Stimulated activated naive CD4-positive, alpha-beta T cell treated with Interleukin-2 at 50 U/mL for 16 hours (primary cell): ENCODE results near the gene CALHM2.
"Not testable (repeated sequence)": the region's sequence is repeated elsewhere in the genome, so short reads cannot be mapped to it uniquely, and the experiment has no call there.

Experiments used
- DNase-seq: peaks from one replicate; lab custom pipeline; 2025; lab: John Stamatoyannopoulos, UW

The CALHM2 gene

DNA sequence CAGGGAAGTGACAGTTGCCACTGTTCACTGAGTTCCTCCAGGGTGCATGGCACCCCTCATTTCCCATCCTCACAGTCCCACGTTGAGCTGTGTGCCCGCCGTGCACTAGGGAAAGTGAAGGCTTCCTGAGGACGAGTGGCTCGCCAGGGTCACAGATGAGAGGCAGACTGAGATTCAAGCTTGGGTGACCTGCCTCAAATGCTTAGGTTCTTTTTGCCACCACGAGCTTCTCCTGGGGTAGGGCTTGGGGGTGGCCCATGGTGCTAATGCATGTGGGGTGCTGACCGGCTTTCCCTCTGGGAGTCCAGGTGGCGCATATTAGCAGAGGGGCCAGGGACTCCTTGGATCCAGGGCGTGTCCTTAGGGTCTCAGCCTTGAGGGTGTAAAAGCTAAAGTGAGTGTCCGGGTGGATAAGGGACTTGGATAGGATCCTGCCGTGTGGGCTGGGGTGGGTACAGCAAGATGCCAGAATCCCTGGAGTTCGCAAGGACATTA is 1.9 kb downstream of the CALHM2 start:
- DNase-seq = no peak

DNA sequence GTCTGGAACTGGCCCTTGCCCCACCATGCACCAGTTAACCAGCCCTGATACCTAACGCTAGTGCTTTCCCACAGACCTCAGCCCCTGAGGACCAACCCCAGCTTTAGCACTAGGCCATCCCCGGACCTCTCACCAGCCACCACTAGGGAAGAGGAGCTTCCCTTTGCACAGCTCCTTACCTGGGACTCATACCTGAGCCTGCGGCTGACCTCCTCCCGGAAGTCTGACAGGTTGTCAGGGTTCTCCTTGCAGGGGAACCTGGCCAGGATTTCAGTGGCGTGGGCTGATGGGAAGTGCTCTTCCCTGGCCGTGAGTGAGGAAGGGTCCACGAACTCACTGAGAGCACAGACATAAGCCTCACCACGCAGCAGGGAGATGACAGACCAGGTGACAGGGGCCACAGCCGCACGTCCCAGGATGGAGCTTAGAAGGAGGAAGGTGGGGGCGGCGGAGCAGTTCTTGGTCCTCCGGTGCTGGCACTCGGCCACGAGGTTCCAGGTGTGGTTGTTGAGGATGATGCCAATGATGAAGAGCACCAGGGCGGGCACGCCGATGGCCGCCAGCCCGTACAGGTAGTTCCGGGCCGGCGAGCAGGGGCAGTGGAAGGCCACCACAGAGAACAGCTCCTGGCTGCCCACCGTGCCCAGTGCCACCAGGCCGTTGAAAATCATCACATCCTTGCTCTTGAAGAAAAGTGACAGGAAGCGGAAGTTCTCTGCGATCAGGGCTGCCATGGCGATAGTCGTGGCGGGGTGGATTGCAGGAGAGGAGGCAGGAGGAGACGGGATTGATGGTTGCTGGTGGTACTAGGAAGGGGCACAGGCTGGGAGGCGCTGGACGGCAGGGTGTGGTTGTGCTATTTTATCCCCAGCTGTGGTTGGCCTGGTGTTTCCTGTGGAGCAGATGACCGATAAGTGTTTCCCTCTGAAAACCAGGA is 2.7 kb downstream of the CALHM2 start:
- no peak for DNase-seq

DNA sequence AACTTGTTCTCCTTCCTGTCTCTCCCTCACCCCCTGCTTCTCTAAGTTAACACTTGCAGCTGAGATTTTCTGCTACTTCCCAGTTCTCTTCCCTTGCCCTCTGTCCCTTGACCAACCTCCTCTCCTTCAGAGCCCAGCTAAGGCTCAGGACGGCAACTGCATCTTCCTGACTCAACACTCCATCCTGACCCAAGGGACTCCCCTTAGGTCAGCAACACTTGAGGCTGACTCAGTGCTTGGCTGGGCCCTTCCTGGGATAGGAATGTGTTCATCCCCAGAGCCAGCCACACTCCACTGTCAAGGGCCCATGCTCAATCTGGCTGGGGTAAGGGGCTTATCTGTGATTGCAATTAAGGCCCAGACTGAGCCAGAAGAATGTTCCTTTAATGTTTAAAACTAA is 3.4 kb downstream of the CALHM2 start:
- DNase-seq = no peak

DNA sequence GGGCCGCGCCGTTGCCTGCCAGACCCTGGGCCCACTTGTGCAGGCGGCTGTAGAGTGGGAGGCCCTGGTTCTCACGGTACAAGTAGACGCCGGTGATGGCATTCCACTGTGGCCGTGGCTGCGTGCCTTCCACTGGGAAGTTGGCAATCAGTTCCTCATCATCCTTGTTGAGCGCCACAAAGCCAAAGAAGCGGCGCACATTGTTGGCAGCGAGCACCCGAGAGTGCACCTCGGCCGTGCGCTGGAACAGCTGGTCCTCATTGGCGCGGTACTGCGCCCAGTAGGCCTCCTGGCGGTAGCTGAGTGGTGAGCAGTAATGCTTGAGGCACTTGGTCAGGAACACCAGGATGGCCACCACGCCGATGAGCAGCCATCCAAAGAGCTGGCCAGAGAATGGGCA is 5.0 kb downstream of the CALHM2 start:
- no peak for DNase-seq

DNA sequence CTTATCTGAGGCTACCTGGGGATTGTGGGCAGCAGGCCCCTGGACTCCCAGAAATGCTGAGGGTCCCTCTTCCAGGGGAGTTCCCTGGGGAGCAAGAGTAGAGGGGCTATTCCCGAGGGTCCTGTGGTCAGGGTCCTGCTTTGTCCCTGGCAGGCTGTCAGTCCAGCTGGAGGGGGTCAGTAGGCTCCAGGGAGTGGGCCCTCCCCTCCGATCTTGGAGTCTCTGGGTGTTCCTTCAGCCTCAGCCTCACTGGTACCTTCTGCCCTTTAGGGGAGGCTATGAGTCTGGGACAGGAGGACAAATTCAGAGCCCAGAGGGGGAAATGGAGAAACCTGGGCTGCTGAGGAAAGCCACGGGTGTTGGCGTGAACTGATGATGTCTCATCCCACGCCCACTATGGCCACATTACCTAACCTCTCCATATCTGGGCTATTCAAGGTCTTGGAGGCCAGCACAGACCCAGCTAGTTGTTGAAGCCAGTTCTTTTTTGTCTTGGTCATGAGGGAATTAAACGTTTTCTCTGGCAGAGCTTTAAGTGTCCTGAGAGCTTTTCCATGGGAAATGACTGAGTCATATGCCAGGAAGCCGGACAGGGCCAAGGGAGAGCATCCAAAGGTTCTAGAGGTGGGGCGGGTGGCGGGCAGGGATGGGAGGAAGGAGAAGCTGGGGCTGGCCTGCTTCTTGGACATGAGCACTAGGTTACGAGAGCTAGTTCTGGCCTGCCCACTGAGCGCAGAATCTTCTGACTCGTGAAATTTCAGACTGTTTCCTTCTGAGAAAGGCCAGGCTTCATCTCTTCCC is 6.2 kb downstream of the CALHM2 start:
- no peak for DNase-seq

DNA sequence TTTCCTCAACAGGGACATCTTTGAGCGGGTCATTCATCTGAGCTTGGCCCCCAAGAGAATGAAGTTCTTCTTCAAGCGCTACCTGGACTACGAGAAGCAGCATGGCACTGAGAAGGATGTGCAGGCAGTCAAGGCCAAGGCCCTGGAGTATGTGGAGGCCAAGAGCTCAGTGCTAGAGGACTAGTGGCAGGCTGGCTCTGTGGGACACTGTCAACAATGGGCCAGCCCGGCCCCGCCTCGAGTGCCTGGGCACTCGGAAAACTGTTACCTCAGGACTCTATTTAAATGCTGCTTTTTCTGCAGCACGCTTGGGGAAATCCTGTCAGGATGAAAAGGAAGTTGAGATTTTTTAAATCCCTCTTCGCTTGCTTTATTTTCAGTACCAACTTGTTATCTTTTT is 6.8 kb downstream of the CALHM2 start:
- DNase-seq = no peak

DNA sequence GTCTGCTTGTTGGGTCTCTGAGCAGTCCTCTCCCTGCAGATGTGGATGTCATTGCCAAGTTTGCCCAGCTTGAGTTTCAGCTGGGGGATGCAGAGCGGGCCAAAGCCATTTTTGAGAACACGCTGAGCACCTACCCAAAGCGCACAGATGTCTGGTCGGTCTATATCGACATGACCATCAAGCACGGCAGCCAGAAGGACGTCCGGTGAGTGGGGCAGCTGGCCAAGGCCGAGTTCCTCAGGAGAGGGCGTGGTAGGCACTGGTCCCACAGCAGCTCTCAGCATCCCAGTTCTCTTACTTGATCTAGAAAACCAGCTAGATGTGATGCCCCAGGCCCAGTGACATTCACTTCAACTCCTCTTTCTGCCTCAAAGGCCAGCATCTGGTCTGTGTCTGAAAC is 7.7 kb downstream of the CALHM2 start:
- no peak for DNase-seq

DNA sequence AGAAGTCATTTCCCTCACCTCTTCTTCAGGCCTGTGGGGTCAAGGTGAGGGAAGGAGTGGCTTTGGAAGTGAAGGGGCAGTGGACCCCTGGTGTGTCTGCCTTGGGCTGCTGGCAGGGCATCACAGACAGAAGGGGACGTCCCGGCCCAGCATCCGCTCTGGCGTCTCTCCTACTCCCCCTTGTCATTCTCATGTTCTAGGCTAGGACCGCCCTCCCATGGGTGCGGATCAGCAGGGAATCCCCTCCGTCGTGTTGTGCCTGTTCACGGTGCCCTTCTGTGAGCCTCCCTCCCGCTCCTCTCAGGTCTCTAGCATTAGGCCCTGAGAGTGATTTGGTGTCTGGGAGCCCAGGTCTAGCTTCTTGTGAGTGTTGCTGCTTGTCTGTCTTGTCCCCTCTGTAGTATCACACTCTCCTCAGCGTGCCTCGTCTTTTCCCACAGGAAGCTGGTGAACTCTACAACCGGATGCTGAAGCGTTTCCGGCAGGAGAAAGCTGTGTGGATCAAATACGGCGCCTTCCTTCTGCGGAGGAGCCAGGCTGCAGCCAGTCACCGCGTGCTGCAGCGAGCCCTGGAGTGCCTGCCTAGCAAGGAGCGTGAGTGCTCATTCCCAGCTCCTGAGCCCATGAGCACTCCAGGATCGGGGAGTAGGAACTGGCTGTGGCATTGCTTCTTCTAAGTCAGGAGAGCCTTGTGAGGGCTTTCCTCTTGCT is 8.5 kb downstream of the CALHM2 start:
- no peak for DNase-seq

DNA sequence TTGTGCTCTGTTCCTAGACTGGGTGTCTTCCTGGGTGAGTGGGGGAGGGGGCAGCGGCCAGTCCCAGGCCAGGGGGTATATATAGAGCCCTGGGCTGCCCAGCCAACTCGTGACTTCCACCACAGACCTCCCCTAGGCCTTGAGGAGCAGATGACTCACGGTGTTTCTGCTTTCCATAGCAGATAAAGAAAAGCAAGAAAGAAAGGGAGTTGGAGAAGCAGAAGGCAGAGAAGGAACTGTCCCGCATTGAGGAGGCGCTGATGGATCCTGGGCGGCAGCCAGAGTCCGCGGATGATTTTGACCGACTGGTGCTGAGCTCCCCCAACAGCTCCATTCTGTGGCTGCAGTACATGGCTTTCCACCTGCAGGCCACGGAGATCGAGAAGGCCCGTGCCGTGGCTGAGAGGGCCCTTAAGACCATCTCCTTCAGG is 10.1 kb downstream of the CALHM2 start:
- DNase-seq = no peak

DNA sequence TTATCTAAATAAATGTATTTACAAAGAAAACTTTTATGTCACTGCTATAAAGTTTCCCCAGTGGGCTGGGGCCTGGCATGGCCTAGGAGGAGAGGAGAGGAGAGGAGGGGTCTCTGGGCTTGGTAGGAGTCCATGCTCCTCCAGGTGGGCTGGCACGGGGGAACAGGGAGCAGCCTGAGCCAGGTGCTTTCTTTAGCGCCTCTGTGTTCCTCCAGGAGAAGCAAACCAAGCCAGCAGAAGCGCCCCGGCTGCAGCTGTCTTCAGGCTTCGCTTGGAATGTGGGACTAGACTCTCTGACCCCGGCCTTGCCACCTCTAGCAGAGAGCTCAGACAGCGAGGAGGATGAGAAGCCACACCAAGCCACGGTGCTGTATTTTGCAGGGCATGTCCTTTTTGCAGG is 10.6 kb downstream of the CALHM2 start:
- DNase-seq = no peak

DNA sequence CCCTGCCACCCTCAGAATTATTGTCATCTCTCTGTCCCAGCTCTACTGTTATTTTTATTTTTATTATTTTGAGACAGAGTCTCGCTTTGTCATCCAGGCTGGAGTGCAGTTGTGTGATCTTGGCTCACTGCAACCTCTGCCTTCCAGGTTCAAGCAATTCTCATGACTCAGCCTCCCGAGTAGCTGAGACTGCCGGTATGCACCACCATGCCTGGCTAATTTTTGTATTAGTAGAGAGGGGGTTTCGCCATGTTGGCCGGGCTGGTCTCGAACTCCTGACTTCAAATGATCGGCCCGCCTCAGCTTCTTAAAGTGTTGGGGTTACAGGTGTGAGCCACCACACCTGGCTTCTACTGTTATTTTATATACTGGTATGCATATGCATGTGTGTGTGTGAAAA is 11.0 kb downstream of the CALHM2 start:
- no peak for DNase-seq

DNA sequence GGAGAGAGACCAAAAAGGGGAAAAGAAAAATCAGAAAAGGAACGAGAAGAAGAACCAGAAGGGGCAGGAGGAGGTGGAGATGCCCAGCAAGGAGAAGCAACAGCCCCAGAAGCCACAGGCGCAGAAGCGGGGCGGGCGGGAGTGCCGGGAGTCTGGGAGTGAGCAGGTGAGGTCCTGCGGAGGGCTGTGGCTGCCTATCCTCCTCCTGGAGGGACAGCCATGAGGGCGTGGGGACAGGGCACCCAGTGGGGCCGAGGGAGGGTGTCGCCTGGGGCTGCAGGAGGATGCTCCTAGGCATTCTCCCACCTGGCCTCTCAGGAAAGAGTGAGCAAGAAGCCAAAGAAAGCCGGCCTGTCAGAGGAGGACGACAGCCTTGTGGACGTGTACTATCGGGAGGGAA is 11.8 kb downstream of the CALHM2 start:
- DNase-seq = no peak

DNA sequence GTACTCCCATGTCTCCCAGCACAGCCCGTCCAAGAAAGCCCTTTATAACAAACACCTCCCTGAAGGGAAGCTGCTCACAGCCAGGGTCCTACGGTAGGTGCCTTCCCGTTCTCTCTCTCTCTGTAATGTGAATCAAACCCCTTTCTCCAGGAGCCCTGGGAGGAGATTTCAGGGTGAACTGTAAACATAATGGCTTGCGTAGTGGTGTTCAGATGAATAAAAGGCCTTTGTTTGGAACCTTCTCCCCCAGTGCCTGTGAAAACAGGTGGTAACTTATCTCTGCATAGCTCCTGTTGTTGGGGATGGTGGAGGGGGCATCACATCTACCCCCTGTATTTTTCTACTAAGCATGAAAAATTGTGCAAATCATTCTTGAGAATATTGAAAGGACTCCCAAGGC is 12.4 kb downstream of the CALHM2 start:
- DNase-seq = no peak

DNA sequence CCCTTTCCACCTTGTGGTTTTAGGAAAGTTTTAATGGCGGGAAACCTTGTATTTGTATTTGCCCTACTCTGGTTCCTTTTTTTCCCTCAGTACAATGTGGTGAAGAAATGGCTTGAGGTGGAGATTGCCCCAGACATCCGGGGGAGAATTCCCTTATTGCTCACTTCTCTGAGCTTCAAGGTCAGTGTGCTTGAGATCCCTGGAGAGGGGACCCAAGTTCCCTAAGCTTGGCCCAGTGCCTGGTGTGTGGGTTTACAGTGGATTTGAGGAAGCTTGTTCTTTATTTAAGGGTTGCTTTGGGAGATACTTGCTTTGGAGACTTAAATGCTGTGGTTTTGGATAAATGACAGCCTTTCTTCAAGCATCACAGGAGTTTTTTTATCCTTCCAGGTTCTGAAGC is 18.3 kb downstream of the CALHM2 start:
- DNase-seq = no peak

DNA sequence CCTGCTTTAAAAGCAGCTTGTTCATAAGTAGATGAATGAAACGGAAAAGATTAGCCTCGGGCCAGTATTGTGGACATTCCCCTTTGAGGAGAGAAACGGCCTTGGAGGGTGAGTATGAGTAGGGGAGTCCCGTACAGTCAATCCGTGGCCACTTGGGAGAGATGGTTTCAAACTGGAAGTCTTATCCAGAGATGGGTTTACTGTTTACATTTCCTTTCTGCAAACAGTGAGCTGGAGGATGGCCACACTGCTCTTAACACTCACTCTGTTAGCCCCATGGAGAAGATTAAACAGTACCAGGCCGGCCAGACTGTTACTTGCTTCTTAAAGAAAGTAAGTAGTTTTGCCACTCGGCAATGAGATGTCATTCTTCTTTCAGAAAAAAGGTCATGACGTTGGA is 20.3 kb downstream of the CALHM2 start:
- DNase-seq = no peak

DNA sequence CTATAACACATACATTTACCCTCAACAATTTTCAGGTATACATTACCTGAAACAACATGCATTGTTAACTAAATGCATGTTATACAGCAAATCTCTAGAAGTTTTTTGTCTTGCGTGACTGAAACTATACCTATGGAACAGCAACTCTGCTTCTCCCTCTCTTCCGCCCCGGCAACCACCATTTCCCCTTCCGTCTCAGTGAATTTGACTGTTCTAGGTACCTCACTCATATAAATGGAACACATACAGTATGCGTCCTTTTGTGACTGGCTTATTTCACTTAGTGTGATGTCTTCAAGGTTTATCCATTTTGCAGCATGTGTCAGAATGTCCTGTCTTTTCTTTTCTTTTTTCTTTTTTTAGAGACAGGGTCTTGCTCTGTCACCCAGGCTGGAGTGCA is 22.5 kb downstream of the CALHM2 start:
- no peak for DNase-seq

DNA sequence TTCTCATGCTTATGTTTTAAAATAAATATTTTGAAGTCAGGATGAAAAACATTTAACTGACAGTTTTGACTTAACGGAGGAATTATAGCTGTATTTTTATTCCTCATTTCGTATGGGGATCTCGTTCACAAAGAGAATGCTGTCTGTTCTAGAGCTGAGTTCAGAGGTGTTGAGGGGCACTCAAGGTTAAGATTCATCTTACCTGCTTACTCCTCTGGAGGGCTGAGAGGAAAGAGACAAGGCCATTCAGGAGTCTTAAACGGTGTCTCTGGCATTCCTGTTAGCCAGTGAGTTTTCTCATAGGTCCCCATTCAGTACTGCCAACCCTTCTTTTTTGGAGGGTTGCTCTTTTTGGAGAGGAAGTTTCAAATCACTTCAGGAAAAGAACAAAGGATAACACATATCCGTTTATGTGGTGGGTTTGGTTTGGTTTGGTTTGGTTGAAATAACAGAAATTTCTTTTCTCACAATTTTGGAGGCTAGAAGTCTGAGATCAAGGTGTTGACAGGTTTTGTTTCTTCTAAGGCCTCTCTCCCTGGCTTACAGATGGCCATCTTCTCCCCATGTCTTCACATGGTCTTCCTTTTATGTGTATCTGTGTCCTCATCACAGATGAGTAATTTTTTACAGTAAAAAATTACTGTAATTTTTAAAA is 23.1 kb downstream of the CALHM2 start:
- no peak for DNase-seq

DNA sequence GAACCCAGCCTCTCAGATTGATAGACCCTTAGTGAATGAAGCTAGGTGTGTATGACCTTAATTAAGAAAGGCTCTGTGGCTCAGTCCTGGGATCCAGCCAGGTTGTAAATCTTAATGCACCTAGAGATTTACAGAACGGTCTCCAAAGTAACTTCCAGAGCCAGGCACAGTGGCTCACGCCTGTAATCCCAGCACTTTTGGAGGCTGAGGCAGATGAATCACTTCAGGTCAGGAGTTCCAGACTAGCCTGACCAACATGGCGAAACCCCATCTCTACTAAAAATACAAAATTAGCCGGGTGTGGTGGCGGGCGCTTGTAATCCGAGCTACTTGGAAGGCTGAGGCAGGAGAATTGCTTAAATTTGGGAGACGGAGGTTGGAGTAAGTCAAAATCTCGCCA is 24.3 kb downstream of the CALHM2 start:
- no peak for DNase-seq

DNA sequence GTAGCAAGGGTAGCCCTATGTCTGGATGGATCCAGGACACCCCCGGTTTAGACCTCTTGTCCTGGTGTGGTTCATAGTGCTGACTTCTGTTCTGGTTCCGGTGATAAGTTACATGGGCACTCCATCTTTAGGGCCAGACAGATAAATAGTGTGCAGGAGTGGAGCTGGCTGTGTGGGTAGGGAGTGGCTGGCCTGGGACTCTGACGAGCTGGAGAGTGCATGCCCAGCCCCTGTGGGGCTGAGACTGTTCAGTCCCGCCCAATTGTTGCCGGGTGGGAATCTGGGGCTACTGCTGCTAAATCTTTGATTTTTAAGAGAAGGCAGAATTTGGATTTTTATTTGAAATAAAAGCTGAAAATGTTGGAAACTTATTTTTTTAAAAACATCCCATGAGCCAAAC is 28.4 kb downstream of the CALHM2 start:
- DNase-seq = no peak

DNA sequence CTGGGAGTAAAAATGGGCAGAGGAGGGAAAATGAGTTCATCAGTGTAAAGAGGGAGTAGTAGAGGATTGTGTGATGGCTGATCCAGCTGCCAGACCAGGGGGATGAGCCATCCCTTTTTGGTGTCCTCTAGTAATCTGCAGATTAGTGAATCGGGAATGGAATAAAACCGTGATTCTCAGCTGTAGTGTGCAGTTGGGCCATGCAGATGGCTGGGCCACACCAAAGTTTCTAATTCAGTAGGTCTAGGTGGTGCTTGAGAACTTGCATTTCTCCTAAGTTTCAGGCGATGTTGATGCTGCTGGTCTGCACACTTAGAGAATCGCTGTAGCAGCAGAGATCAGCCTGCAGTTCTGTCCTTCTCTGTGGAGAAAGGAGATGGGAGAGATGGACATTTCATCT is 33.1 kb downstream of the CALHM2 start:
- DNase-seq = no peak

DNA sequence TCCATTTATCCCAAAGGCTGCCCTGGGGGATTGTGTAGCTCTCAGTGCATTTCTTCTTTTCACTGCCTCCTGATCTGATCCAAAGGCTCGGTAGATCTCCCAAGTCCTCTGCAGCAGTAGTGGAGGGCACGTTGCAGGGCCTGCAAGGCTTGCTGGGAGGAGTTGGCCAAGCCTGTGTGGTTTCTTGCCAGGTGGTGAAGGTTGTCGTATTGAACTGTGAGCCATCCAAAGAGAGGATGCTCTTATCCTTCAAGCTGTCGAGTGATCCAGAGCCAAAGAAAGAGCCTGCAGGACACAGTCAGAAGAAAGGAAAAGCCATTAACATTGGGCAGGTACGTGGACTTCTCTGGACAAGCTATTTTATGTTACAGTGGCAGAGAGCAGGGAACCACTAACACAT is 34.6 kb downstream of the CALHM2 start:
- no peak for DNase-seq

DNA sequence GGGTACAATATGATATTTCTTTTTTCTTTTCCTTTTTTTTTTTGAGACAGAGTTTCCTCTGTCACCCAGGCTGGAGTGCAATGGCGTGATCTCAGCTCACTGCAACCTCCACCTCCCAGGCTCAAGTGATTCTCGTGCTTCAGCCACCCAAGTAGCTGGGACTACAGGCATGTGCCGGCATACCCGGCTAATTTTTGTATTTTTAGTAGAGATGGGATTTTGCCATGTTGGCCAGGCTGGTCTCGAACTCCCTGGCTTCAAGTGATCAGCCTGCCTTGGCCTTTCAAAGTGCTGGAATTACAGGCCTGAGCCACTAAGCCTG is 35.1 kb downstream of the CALHM2 start:
- not testable (repeated sequence) for DNase-seq
